SK-N-MC (cell line): ENCODE results near the gene MYOF.

ENCODE experiments used
- EZH2 ChIP-seq: fragments of 200-600 bp; sonication (generic); IDR thresholded peaks from one replicate; pipeline ENCODE4 v1.6.1; 2017; ENCODE audit warnings: antibody characterized with exemption
- POLR2AphosphoS5 ChIP-seq: IDR thresholded peaks from 2 replicates; pipeline ENCODE4 v1.6.1; 2012; ENCODE audit warnings: mild to moderate bottlenecking, low read depth, low read length, borderline replicate concordance

- TF ChIP-seq EZH2 (no peak), POLR2AphosphoS5 (no peak)
Observed at GRCh38 chr10:93478873-93479272, 3.3 kb downstream of the MYOF start.
